ENCODE results near the gene TPRA1. TPM values are rescaled to one million over a fixed set of nuclear protein-coding genes. Genes with fewer than 3 reads are reported as not detected.

TPRA1 gene
- total and polyA plus RNA-seq, 2 experiments from 2014 or later: 16.7 to 30.4 TPM

DNA sequence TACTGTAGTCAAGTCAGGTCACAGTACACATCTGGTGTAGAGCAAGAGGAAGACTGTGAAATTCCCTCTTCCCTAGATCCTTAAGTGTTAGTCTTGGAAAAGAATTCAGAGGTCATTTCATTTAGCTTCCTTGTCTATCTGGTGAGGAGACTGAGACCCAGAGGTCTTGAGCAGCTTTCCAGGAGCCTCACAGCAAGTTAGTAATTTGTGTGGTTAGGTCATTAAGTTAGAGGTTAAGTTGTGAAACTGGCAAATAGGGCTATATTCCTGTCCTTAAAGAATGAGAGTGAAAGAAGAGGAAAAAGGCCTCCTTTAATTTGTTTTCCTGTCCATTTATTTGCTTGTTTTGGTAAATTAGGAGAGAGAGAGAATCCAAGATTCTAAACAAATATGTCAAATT is 47.4 kb upstream of the TPRA1 start (continued):
- no peak for TF ChIP-seq ZNF331 (CRISPR knock-in tag; IDR thresholded peaks at IDR 0.05; ENCODE audit: low read depth)
- no peak for TF ChIP-seq JUNB (IDR thresholded peaks at IDR 0.05; ENCODE audit: unreplicated experiment)
- TF ChIP-seq EZH2phosphoT487 (IDR thresholded peaks at IDR 0.05; ENCODE audit: unreplicated experiment): no peak
- TF ChIP-seq, protein P1, sequence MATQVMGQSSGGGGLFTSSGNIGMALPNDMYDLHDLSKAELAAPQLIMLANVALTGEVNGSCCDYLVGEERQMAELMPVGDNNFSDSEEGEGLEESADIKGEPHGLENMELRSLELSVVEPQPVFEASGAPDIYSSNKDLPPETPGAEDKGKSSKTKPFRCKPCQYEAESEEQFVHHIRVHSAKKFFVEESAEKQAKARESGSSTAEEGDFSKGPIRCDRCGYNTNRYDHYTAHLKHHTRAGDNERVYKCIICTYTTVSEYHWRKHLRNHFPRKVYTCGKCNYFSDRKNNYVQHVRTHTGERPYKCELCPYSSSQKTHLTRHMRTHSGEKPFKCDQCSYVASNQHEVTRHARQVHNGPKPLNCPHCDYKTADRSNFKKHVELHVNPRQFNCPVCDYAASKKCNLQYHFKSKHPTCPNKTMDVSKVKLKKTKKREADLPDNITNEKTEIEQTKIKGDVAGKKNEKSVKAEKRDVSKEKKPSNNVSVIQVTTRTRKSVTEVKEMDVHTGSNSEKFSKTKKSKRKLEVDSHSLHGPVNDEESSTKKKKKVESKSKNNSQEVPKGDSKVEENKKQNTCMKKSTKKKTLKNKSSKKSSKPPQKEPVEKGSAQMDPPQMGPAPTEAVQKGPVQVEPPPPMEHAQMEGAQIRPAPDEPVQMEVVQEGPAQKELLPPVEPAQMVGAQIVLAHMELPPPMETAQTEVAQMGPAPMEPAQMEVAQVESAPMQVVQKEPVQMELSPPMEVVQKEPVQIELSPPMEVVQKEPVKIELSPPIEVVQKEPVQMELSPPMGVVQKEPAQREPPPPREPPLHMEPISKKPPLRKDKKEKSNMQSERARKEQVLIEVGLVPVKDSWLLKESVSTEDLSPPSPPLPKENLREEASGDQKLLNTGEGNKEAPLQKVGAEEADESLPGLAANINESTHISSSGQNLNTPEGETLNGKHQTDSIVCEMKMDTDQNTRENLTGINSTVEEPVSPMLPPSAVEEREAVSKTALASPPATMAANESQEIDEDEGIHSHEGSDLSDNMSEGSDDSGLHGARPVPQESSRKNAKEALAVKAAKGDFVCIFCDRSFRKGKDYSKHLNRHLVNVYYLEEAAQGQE (IDR thresholded peaks at IDR 0.05; ENCODE audit: unreplicated experiment): no peak
- no peak for TF ChIP-seq EZH2 (IDR thresholded peaks at IDR 0.05; ENCODE audit: low read depth, unreplicated experiment)
- TF ChIP-seq, protein P2, sequence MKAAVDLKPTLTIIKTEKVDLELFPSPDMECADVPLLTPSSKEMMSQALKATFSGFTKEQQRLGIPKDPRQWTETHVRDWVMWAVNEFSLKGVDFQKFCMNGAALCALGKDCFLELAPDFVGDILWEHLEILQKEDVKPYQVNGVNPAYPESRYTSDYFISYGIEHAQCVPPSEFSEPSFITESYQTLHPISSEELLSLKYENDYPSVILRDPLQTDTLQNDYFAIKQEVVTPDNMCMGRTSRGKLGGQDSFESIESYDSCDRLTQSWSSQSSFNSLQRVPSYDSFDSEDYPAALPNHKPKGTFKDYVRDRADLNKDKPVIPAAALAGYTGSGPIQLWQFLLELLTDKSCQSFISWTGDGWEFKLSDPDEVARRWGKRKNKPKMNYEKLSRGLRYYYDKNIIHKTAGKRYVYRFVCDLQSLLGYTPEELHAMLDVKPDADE (IDR thresholded peaks at IDR 0.05): no peak
- TF ChIP-seq POLR2AphosphoS5 (IDR thresholded peaks at IDR 0.05; ENCODE audit: low read depth): no peak
- no peak for TF ChIP-seq STAT1 (IDR thresholded peaks at IDR 0.05; ENCODE audit: unreplicated experiment)

DNA sequence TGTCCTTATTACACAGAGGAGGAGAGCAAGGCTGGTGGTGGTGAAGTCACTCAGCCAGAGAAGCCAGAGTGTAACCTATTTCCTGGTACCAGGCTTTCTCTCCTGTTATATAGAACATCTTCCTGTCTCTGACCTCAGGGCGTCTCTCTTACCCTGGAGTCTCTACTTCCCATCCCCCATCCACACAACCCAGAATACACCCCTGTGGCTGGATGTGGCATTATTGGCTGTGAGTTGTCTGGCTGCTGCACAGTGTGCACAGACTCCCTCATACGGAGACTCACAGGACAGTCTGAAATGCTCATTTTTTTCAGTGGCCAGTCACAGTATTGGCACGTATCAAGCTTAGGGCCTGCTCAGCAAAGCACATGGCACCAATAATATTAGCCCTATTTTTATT is 47.0 kb upstream of the TPRA1 start:
- H3K36me3 Mint-ChIP-seq (ENCODE audit: low read depth): peaks cover 8% of the 10 kb centered on the region
- no peaks in the 10 kb centered on the region for H3F3A ChIP-seq (replicated peaks; ENCODE audit: low read depth)
- DNase-seq (ENCODE audit: low spot score) (no peak), ATAC-seq (no peak)
- H3K27me3 ChIP-seq (ENCODE audit: insufficient read depth): no peaks in the 10 kb centered on the region
- H2AFZ ChIP-seq: no peak overlapping the region
- H3K4me1 Mint-ChIP-seq: peaks cover 19% of the 10 kb centered on the region
- peaks cover 10% of the 10 kb centered on the region; the same call in 1 of the 2 replicates for H3K4me1 ChIP-seq (ENCODE audit: insufficient read depth)
- no peaks in the 10 kb centered on the region for H3K9me3 Mint-ChIP-seq
- H3K9me2 ChIP-seq (ENCODE audit: insufficient read depth): no peaks in the 10 kb centered on the region
- no peaks in the 10 kb centered on the region for H3K27me3 Mint-ChIP-seq (ENCODE audit: insufficient read depth, low read depth, poor library complexity)
- H3K4me3 Mint-ChIP-seq: no peak overlapping the region
- peaks cover 8% of the 10 kb centered on the region for H3K79me2 ChIP-seq (replicated peaks; ENCODE audit: insufficient read depth)
- H3K36me3 ChIP-seq (ENCODE audit: insufficient read depth): no peaks in the 10 kb centered on the region
- H3K27ac ChIP-seq (ENCODE audit: low read depth): no peak overlapping the region
- TF ChIP-seq NANOG (IDR thresholded peaks at IDR 0.05; ENCODE audit: borderline replicate concordance): no peak
- TF ChIP-seq, protein P1 (IDR thresholded peaks at IDR 0.05; ENCODE audit: unreplicated experiment): no peak
- TF ChIP-seq POLR2AphosphoS5 (IDR thresholded peaks at IDR 0.05; ENCODE audit: low read depth): no peak
- H4K20me1 ChIP-seq (replicated peaks; ENCODE audit: insufficient read depth): no peaks in the 10 kb centered on the region
- no peak overlapping the region for H3K4me3 ChIP-seq
- H3K4me2 ChIP-seq: no peak overlapping the region
- no peak overlapping the region for H3K27ac Mint-ChIP-seq
